Breast epithelium (tissue), 4 donors: ENCODE data around the gene LYRM2. TPM values are rescaled to one million over a fixed set of nuclear protein-coding genes. Genes with fewer than 3 reads are reported as not detected.

Experiments used
- DNase-seq, 2 donors: peaks; one replicate each; pipeline ENCODE4 v3.0.0-alpha.2; 2019; ENCODE audit warnings: low spot score in 2 of 2
- H3K27ac ChIP-seq, 2 donors: fragments of 200-600 bp; sonication (generic) in 1 of 2; one replicate each; pipeline ENCODE4 v1.5.1; 2016 to 2019; ENCODE audit warnings: mild to moderate bottlenecking in 1 of 2
- H3K27me3 ChIP-seq, 2 donors: fragments of 200-600 bp; sonication (generic) in 1 of 2; one replicate each; pipeline versions ENCODE4 v1.5.1 to v1.6.0; 2017 to 2019; ENCODE audit warnings: control low read depth in 1 of 2, mild to moderate bottlenecking in 1 of 2
- H3K36me3 ChIP-seq: fragments of 200-600 bp; one replicate; pipeline ENCODE4 v1.5.1; 2019
- H3K4me1 ChIP-seq, 2 donors: fragments of 200-600 bp; sonication (generic); one replicate each; pipeline ENCODE4 v1.5.1; 2016 to 2019; ENCODE audit warnings: control low read depth in 1 of 2
- H3K4me3 ChIP-seq, 3 donors: fragments of 200-600 bp; sonication (generic); 1 replicate in 2 of 3; 2 replicates in 1 of 3; pipeline ENCODE4 v1.5.1; 2016 to 2019; ENCODE audit warnings: mild to moderate bottlenecking in 3 of 3, moderate library complexity in 2 of 3
- H3K9me3 ChIP-seq, 2 donors: fragments of 200-600 bp; sonication (generic) in 1 of 2; one replicate each; pipeline ENCODE4 v1.5.1; 2016 to 2019; ENCODE audit warnings: control low read depth in 1 of 2
- POLR2A ChIP-seq: fragments of 450-650 bp; IDR thresholded peaks from one replicate; pipeline ENCODE4 v1.6.1; 2016; ENCODE audit warnings: antibody characterized with exemption, mild to moderate bottlenecking, moderate library complexity
- POLR2AphosphoS5 ChIP-seq, 3 donors: sonication (generic); formaldehyde crosslinking; IDR thresholded peaks; one replicate each; pipeline ENCODE4 v1.6.1; 2017; ENCODE audit warnings: antibody characterized with exemption in 3 of 3
- intact Hi-C: fragments of 100-400 bp; cut with DNase I; formaldehyde crosslinking; loops from one replicate; pipeline ENCODE4 v1.15.1; 2023; ENCODE audit warnings: low total_unique reads
- total RNA-seq, 3 donors: library from RNA; depleted of rRNA; stranded (reverse); fragments of >200 nt; gene quantifications; one replicate each; pipeline ENCODE4 v1.1.0, GENCODE V29; 2016
- TF ChIP-seq, protein P1 (sequence below), 3 donors: fragments of 450-650 bp; IDR thresholded peaks; one replicate each; pipeline ENCODE4 v1.5.1; 2016 to 2017; ENCODE audit warnings: antibody characterized with exemption in 3 of 3, mild to moderate bottlenecking in 3 of 3, moderate library complexity in 3 of 3

LYRM2 gene
- total RNA-seq, 3 donors from 2014 or later, result 20.3 to 27.4 (median 23.2) TPM

DNA sequence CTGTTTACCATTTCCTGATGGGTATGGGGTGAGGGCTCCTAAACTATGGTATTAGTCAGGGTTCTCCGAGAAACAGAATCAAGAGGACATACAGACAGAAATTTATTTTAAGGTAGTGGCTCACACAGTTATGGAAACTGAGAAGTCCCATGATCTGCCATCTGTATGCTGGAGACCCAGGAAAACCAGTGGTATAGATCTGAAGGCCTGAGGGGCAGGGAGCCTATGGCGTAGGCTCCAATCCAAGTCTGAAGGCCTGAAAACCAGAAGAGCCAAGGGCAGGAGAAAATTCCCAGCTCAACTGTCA is 112.0 kb downstream of the LYRM2 start:
- Histone ChIP-seq H3K4me3 (no peak overlapping the region), H3K36me3 (no peaks in the 10 kb centered on the region), H3K9me3 (no peaks in the 10 kb centered on the region), H3K4me1 (no peaks in the 10 kb centered on the region), H3K27ac (no peak overlapping the region), H3K27me3 (no peaks in the 10 kb centered on the region)
- TF ChIP-seq, protein P1, sequence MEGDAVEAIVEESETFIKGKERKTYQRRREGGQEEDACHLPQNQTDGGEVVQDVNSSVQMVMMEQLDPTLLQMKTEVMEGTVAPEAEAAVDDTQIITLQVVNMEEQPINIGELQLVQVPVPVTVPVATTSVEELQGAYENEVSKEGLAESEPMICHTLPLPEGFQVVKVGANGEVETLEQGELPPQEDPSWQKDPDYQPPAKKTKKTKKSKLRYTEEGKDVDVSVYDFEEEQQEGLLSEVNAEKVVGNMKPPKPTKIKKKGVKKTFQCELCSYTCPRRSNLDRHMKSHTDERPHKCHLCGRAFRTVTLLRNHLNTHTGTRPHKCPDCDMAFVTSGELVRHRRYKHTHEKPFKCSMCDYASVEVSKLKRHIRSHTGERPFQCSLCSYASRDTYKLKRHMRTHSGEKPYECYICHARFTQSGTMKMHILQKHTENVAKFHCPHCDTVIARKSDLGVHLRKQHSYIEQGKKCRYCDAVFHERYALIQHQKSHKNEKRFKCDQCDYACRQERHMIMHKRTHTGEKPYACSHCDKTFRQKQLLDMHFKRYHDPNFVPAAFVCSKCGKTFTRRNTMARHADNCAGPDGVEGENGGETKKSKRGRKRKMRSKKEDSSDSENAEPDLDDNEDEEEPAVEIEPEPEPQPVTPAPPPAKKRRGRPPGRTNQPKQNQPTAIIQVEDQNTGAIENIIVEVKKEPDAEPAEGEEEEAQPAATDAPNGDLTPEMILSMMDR (IDR thresholded peaks at IDR 0.05), result no peak
- TF ChIP-seq POLR2A (no peak), POLR2AphosphoS5 (IDR thresholded peaks at IDR 0.05) (no peak)
- intact Hi-C loops, result no loop called here
- no peak for DNase-seq

DNA sequence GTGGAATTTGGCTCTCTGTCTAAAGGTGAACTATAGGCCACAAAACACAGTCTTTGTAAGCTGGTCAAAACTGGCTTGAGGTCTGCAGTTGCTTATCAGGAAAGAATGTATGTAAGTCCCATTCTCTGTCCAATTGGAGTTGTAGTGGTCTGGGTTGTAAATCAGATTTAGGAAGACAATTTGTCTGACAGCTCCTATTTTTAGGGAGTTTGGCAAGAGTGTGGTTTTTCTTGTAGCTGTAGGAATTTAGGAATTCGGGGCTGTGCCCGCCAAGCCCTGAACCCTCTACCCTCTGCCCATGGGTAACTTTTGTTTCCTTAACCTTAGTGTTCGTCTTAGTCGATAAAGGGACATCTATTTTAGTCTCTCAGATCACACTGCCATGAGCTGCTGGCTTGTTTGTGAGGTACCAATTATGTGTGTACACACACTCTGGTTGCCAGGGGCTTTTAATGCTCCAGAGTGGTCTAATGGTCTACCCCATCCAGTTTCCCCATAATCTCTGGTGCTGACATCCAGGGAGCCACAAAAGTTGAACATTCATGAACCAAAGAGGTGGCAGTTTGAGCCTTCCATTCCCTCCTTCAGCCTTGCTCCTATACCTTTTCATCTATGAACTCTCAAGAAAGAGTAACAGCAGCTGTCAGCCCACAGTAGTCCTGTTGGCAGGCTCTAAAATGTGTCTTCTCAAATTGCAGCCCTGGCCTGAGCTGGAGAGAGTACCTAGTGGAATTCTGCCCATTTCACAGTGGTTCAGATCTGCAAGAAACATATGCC is 112.6 kb downstream of the LYRM2 start:
- no peak for DNase-seq
- H3K27ac ChIP-seq, result no peak overlapping the region
- H3K4me1 ChIP-seq, result no peaks in the 10 kb centered on the region
- H3K36me3 ChIP-seq, result no peaks in the 10 kb centered on the region
- H3K27me3 ChIP-seq, result no peaks in the 10 kb centered on the region
- intact Hi-C loops, result no loop called here
- no peaks in the 10 kb centered on the region for H3K9me3 ChIP-seq
- TF ChIP-seq POLR2AphosphoS5 (IDR thresholded peaks at IDR 0.05) (no peak), POLR2A (no peak)
- TF ChIP-seq, protein P1 (IDR thresholded peaks at IDR 0.05), result no peak
- no peak overlapping the region for H3K4me3 ChIP-seq

DNA sequence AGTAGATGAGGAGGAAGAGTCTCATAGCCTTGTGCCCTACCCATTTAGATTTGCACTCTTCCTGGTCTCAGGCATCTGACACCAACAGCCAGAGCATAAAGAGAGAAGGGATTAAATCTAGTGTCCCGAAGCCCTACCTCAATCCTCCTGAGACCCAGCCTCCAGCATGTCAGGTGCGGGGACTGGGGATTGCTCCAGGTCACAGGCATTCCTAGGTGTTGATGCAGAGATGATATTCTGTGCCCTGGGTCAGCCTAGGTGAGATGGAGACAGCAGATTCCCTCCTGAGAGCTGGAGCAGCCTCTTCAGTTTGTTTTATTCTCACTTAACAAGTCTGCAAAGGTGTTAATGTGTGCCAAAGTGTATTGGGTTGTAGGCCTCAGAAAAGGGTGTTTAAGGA is 115.8 kb downstream of the LYRM2 start:
- intact Hi-C loops, result no loop called here
- Histone ChIP-seq H3K9me3 (no peaks in the 10 kb centered on the region), H3K36me3 (no peaks in the 10 kb centered on the region), H3K4me3 (no peak overlapping the region), H3K27ac (no peak overlapping the region), H3K27me3 (no peaks in the 10 kb centered on the region), H3K4me1 (no peaks in the 10 kb centered on the region)
- TF ChIP-seq POLR2AphosphoS5 (IDR thresholded peaks at IDR 0.05), result no peak
- TF ChIP-seq POLR2A, result no peak
- TF ChIP-seq, protein P1 (IDR thresholded peaks at IDR 0.05), result no peak
- DNase-seq, result no peak

DNA sequence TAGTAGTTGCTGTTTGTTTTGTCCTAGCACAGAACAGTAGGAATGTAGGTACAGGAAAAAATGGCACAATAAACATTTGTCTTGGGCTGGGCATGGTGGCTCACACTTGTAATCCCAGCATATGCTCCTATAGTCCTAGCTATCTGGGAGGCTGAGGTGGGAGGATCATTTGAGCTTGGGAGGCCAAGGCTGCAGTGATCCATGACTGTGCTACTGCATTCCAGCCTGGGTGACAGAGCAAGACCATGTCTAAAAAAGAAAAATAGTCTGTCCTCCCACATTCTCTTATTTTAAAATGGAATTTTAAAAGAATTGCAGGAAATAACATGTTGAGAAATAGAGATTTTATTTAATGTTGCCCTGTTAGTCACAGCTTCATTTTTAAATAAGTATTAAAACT is 117.8 kb downstream of the LYRM2 start:
- no peak for DNase-seq
- no peak overlapping the region for H3K4me3 ChIP-seq
- no peak overlapping the region for H3K27ac ChIP-seq
- H3K9me3 ChIP-seq, result no peaks in the 10 kb centered on the region
- H3K27me3 ChIP-seq, result no peaks in the 10 kb centered on the region
- H3K36me3 ChIP-seq, result no peaks in the 10 kb centered on the region
- no peaks in the 10 kb centered on the region for H3K4me1 ChIP-seq
- TF ChIP-seq, protein P1 (IDR thresholded peaks at IDR 0.05), result no peak
- TF ChIP-seq POLR2AphosphoS5 (IDR thresholded peaks at IDR 0.05) (no peak), POLR2A (no peak)
- intact Hi-C loops, result no loop called here

DNA sequence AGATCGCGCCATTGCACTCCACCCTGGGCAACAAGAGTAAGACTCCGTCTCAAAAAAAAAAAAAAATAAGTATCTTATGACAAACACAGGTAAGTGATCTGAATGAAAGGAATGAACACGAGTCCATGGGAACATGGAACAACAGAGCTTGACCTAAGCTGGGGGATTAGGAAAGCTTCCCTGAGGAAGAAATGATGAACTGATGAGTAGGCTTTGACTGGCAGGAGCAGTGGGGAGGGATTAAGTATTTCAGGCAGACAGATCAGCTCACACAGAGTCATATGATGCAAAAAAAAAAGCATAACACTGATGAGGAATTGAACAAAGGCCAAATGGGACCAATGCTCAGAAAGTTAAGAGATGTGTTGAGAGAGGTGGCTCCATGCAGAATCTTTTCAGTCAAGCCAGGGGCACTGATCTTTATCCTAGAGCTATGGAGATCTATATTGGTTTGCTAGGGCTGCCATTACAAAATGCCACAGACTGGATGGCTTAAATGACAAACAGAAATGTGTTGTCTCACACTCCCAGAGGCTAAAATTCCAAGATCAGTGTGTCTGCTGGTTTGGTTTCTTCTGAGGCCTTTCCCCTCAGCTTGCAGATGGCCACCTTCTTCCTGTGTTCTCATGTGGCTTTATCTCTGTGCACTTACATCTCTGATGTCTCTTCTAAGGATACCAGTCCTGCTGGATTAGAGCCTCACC is 120.0 kb downstream of the LYRM2 start:
- Histone ChIP-seq H3K9me3 (no peaks in the 10 kb centered on the region), H3K27me3 (no peaks in the 10 kb centered on the region), H3K27ac (no peak overlapping the region), H3K4me1 (no peaks in the 10 kb centered on the region), H3K4me3 (no peak overlapping the region), H3K36me3 (no peaks in the 10 kb centered on the region)
- TF ChIP-seq POLR2A (no peak), POLR2AphosphoS5 (IDR thresholded peaks at IDR 0.05) (no peak)
- TF ChIP-seq, protein P1 (IDR thresholded peaks at IDR 0.05), result no peak
- DNase-seq, result no peak
- intact Hi-C loops, result no loop called here
